Activated T-helper 1 cell treated with anti-CD3 and anti-CD28 coated beads, Interleukin-12 subunit alpha, Interleukin-12 subunit beta, Interleukin-2, Interleukin-4 antibody, amounts not matched to agents 30 ng/mL and 10 ng/mL and 1 ng/mL, durations not matched to agents 14 hours and 24 hours and 36 hours (primary cell): ENCODE results near the gene SLC25A30. TPM values are rescaled to one million over a fixed set of nuclear protein-coding genes. Genes with fewer than 3 reads are reported as not detected.
"Not testable (repeated sequence)": the region's sequence is repeated elsewhere in the genome, so short reads cannot be mapped to it uniquely, and the experiment has no call there.

Experiments
- DNase-seq: peaks from one replicate; pipeline ENCODE4 v3.0.0; 2021; ENCODE audit warnings: low spot score
- H3K27ac Mint-ChIP-seq: one replicate; pipeline ENCODE4 v1.8.0; 2021; ENCODE audit warnings: mild to moderate bottlenecking, mixed read lengths
- H3K27me3 Mint-ChIP-seq: one replicate; pipeline ENCODE4 v1.8.0; 2022; ENCODE audit warnings: mild to moderate bottlenecking, moderate library complexity, mixed read lengths; ENCODE audit not compliant: insufficient read depth
- H3K36me3 Mint-ChIP-seq: one replicate; pipeline ENCODE4 v1.8.0; 2021; ENCODE audit warnings: low read depth, mixed read lengths
- H3K4me1 Mint-ChIP-seq: one replicate; pipeline ENCODE4 v1.8.0; 2021; ENCODE audit warnings: low read depth, mixed read lengths
- H3K4me3 Mint-ChIP-seq: one replicate; pipeline ENCODE4 v1.8.0; 2021; ENCODE audit warnings: mild to moderate bottlenecking, moderate library complexity, mixed read lengths
- H3K9me3 Mint-ChIP-seq: one replicate; pipeline ENCODE4 v1.8.0; 2021; ENCODE audit warnings: mixed read lengths
- intact Hi-C: fragments of 100-400 bp; cut with micrococcal nuclease; formaldehyde crosslinking; loops from one replicate; pipeline ENCODE4 v1.15.1; 2024
- total RNA-seq: library from RNA; stranded (reverse); gene quantifications from 2 replicates; pipeline ENCODE4 v1.2.3, GENCODE V29; 2022

SLC25A30 gene
- total RNA-seq, 1 donor from 2014 or later, result 16.3 TPM

- Mint-ChIP-seq H3K4me1 (peaks cover 49% of the 10 kb centered on the region), H3K27ac (peak overlapping the region; percentile 91), H3K36me3 (peaks cover 38% of the 10 kb centered on the region), H3K9me3 (peaks cover 7% of the 10 kb centered on the region), H3K4me3 (peak overlapping the region; percentile 64), H3K27me3 (no peaks in the 10 kb centered on the region)
- intact Hi-C loops, result loop anchor here (5.0 kb wide), 1 partner anchor 36 kb away; no protein-coding TSS in a partner anchor
- DNase-seq, result no peak
Observed at GRCh38 chr13:45368005-45368404, 50.2 kb downstream of the SLC25A30 start.

DNA sequence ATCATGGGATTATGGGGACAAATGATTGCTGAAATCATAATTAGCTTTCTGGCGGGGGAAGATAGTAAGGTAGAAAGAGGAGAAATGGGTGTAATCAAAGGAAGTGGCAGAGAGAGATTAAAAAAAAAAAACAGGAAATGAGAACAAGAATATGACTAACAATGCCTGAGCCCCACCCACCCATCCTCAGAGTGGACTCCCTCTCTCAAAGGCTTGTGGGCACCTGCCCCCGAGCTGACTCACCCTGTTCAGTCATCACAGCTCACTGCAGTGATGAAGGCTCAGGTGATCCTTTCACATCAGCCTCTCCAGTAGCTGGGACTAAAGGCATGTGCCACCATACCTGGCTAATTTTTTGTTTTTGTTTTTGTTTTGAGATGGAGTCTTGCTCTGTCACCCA, 50.8 kb downstream of the SLC25A30 start:
- no peaks in the 10 kb centered on the region for H3K27me3 Mint-ChIP-seq
- peak overlapping the region; percentile 91 for H3K27ac Mint-ChIP-seq
- H3K9me3 Mint-ChIP-seq, result peaks cover 7% of the 10 kb centered on the region
- H3K4me1 Mint-ChIP-seq, result peaks cover 55% of the 10 kb centered on the region
- H3K36me3 Mint-ChIP-seq, result peaks cover 38% of the 10 kb centered on the region
- DNase-seq, result peak; percentile 86
- intact Hi-C loops, result loop anchor here (1.0 to 5.0 kb wide), 9 partner anchors 26 to 790 kb away; partner anchors contain the start of genes COG3 and TPT1
- H3K4me3 Mint-ChIP-seq, result peak overlapping the region; percentile 64

DNA sequence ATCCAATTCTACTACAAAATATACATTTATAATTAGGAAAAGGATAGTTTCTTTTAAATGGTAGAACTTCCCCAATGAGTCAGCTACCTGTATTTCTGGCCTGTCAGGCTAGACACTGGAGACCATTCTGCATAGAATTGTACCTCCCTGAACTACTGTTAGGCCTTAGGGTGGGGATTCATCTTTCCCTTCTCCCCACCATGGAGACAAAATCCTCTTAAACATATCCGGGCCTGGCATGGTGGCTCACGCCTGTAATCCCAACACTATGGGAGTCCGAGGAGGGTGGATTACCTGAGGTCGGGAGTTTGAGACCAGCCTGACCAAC, 52.7 kb downstream of the SLC25A30 start:
- intact Hi-C loops, result loop anchor here (5.0 kb wide), 1 partner anchor 33 kb away; no protein-coding TSS in a partner anchor
- H3K27ac Mint-ChIP-seq, result no peak overlapping the region
- DNase-seq, result no peak
- no peaks in the 10 kb centered on the region for H3K27me3 Mint-ChIP-seq
- H3K36me3 Mint-ChIP-seq, result peaks cover 43% of the 10 kb centered on the region
- peaks cover 7% of the 10 kb centered on the region for H3K9me3 Mint-ChIP-seq
- no peak overlapping the region for H3K4me3 Mint-ChIP-seq
- peaks cover 59% of the 10 kb centered on the region for H3K4me1 Mint-ChIP-seq

DNA sequence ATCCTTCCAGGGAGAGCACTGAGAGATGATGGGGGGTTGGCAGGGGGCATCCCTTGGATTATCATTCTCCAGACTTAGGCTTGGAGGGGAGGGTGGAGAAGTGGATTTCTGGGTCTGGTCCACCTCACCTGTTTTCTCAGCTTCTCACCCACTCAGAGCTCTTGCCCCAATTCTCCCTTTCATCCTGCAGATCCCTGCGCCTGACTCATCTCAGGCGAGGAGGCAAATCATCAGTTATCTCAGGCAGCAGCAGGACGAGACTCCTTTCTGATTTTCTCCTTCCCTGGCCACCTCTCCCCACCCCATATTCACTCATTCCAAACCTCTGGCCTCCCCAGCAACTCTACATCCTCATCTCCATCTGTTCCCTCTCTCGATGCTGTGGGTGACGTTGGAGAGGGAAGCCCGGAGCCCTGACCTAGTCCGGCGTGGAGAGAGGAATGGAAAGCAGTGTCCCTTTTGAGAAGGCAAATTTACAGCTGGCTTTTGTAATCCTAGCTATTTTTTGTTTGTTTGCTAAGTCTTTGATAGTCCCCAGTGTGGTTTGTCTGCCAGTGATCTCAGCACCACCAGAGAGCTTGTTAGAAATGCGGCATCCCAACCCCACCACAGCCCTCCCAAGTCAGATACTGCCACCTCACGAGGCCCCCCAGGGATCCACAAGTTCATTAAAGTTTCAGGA, 53.2 kb downstream of the SLC25A30 start:
- no peak for DNase-seq
- Mint-ChIP-seq H3K9me3 (peaks cover 7% of the 10 kb centered on the region), H3K27ac (peak overlapping the region; percentile 66), H3K27me3 (no peaks in the 10 kb centered on the region), H3K36me3 (peaks cover 46% of the 10 kb centered on the region), H3K4me3 (no peak overlapping the region), H3K4me1 (peaks cover 62% of the 10 kb centered on the region)
- intact Hi-C loops, result loop anchor here (5.0 kb wide), 1 partner anchor 33 kb away; no protein-coding TSS in a partner anchor

DNA sequence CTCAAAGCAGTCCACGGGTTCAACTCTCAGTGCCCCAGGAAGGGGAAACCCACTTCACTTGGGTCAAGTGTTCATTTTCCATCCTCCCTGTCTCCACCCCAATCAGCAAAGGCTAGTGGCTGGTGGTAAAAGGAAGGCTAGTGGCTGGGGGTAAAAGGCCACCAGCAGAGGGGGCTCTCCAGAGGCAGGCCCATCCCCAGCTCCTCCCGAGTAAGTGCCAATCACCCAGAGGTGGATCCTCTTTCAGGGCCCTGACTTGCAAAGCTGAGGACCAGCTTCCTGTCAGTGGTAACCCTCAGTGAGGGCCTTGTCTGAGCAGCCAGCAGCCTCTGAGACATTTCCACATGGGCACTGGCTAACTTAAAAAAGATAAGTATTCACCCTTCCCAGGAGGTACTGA, 55.2 kb downstream of the SLC25A30 start:
- H3K27ac Mint-ChIP-seq, result no peak overlapping the region
- intact Hi-C loops, result no loop called here

DNA sequence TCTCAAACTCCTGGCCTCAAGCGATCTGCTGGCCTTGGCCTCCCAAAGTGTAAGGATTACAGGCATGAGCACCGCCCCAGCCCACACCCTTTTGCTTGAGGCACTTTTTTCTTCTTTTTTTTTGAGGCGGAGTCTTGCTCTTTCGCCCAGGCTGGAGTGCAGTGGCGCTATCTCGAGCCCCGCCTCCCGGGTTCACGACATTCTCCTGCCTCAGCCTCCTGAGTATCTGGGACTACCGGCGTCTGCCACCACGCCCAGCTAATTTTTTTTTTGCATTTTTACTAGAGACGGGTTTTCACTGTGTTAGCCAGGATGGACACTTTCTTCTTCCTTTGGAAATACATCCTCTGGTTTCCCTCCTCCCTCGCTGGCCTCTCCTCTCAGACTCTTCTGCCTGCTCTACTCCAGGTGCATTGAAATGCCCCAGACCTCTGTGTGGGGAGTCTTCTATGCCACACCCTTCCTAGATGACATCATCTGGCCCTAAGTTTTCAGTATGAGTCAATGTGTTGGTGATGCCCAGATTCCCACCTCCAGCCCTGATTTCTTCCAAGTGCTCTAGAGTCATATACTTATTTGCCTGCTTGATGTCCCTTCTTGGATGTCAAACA, 56.5 kb downstream of the SLC25A30 start:
- Mint-ChIP-seq H3K36me3 (peaks cover 51% of the 10 kb centered on the region), H3K4me3 (no peak overlapping the region), H3K27me3 (no peaks in the 10 kb centered on the region), H3K9me3 (peaks cover 7% of the 10 kb centered on the region), H3K27ac (peak overlapping the region; percentile 36), H3K4me1 (peaks cover 48% of the 10 kb centered on the region)
- DNase-seq, result no peak
- intact Hi-C loops, result no loop called here

More for the DNA sequence above, 55.2 kb downstream of the SLC25A30 start:
- no peak overlapping the region for H3K4me3 Mint-ChIP-seq
- peaks cover 7% of the 10 kb centered on the region for H3K9me3 Mint-ChIP-seq
- H3K27me3 Mint-ChIP-seq, result no peaks in the 10 kb centered on the region
- DNase-seq, result no peak
- peaks cover 47% of the 10 kb centered on the region for H3K36me3 Mint-ChIP-seq
- peaks cover 50% of the 10 kb centered on the region for H3K4me1 Mint-ChIP-seq

DNA sequence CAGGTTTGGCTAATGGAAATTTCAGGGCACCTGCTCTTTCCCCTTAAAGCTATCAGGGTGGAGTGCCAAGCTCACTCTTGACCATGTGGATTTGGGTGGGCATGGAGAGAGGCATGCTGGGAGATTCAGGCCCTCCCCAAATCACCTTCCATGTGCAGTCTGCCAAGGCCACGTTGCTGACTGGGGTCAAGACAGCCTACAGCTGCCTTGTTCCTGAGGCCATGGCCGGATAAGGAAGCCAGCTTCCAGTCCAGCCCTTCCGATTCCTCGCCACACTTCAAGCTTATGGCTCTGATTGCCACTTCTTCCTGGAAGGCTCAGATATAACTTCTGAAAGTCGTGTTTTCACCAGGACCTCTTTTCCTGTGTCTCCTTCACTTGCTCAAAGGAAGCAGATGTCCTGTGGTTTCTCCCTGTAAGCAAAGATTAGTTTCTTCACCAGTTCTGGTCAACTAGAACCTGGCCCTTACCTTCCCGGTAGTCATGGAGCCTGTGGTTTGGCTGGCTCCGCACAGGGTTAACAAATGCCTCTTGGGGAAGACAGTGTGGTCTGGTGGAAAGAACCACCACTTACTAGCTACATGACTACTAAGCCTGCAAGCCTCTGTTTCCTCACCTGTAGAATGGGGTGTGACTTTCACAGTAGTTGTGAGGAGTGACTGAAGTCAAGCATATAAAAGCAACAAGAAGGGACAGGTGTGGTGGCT, 61.1 kb downstream of the SLC25A30 start:
- Mint-ChIP-seq H3K4me1 (peaks cover 43% of the 10 kb centered on the region), H3K27ac (peak overlapping the region; percentile 83), H3K9me3 (no peaks in the 10 kb centered on the region), H3K4me3 (peak overlapping the region; percentile 4), H3K27me3 (no peaks in the 10 kb centered on the region), H3K36me3 (peaks cover 39% of the 10 kb centered on the region)
- intact Hi-C loops, result no loop called here
- DNase-seq, result peak; percentile 20

DNA sequence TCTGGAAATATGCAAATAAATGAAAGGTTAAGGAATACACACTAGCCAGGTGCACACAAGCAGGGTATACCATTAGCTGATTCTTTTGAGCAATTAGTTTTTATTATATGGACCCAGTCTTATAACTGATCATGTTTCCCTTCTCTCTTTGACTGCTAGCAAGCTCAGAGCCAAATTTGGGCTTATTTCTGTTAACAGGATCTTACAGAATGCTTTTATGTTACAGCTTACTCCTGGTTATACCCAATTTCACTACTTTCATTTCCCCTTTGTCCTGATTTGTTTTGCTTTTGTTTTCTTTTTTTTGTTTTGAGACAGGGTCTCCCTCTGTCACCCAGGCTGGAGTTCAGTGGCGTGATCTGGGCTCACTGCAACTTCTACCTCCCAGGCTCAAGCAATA, 64.3 kb downstream of the SLC25A30 start:
- peaks cover 41% of the 10 kb centered on the region for H3K36me3 Mint-ChIP-seq
- H3K27ac Mint-ChIP-seq, result peak overlapping the region; percentile 12
- no peaks in the 10 kb centered on the region for H3K27me3 Mint-ChIP-seq
- peaks cover 32% of the 10 kb centered on the region for H3K4me1 Mint-ChIP-seq
- H3K4me3 Mint-ChIP-seq, result no peak overlapping the region
- no peak for DNase-seq
- intact Hi-C loops, result no loop called here
- H3K9me3 Mint-ChIP-seq, result no peaks in the 10 kb centered on the region

GRCh38 chr13:45352031-45352430, 66.1 kb downstream of the SLC25A30 start:
- Mint-ChIP-seq H3K36me3 (peaks cover 44% of the 10 kb centered on the region), H3K9me3 (no peaks in the 10 kb centered on the region), H3K27me3 (no peaks in the 10 kb centered on the region), H3K27ac (no peak overlapping the region), H3K4me3 (no peak overlapping the region), H3K4me1 (peaks cover 23% of the 10 kb centered on the region)
- DNase-seq, result no peak
- intact Hi-C loops, result no loop called here

- H3K4me3 Mint-ChIP-seq, result no peak overlapping the region
- intact Hi-C loops, result no loop called here
- no peaks in the 10 kb centered on the region for H3K27me3 Mint-ChIP-seq
- no peak for DNase-seq
- H3K27ac Mint-ChIP-seq, result no peak overlapping the region
- peaks cover 15% of the 10 kb centered on the region for H3K4me1 Mint-ChIP-seq
- H3K36me3 Mint-ChIP-seq, result peaks cover 39% of the 10 kb centered on the region
- no peaks in the 10 kb centered on the region for H3K9me3 Mint-ChIP-seq
Observed at GRCh38 chr13:45350152-45350551, 68.0 kb downstream of the SLC25A30 start.

- Mint-ChIP-seq H3K27me3 (no peaks in the 10 kb centered on the region), H3K9me3 (no peaks in the 10 kb centered on the region), H3K4me3 (no peak overlapping the region), H3K36me3 (peaks cover 42% of the 10 kb centered on the region), H3K27ac (no peak overlapping the region), H3K4me1 (peaks cover 18% of the 10 kb centered on the region)
- DNase-seq, result no peak
- intact Hi-C loops, result no loop called here
Observed at GRCh38 chr13:45349438-45349837, 68.7 kb downstream of the SLC25A30 start.

DNA sequence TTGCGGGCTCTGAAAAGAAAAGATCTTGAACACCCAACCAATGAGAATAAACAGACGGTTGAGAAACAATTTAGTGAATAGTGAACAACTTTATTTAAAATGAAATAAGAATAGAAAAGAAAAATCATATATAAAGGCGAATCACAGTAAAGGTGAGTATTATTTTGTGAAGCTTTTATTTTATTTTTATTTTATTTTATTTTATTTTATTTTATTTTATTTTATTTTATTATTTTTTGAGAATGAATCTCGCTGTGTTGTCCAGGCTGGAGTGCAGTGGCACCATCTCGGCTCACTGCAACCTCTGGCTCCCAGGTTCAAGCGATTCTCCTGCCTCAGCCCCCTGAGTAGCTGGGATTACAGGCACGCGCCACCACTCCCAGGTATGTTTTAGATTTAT, 74.1 kb downstream of the SLC25A30 start:
- H3K27ac Mint-ChIP-seq, H3K4me3 Mint-ChIP-seq, DNase-seq, H3K9me3 Mint-ChIP-seq, H3K27me3 Mint-ChIP-seq: not testable (repeated sequence)
- intact Hi-C loops, result loop anchor here (5.0 kb wide), 1 partner anchor 1202 kb away; no protein-coding TSS in a partner anchor
- Mint-ChIP-seq H3K4me1 (peaks cover 31% of the 10 kb centered on the region), H3K36me3 (peaks cover 40% of the 10 kb centered on the region)
